ENCODE measurements around the gene XRN2. TPM values are rescaled to one million over a fixed set of nuclear protein-coding genes. Genes with fewer than 3 reads are reported as not detected.
"Not testable (repeated sequence)": the region's sequence is repeated elsewhere in the genome, so short reads cannot be mapped to it uniquely, and the experiment has no call there.

The XRN2 gene
- total RNA-seq, 1 experiment from 2014 or later = 122 TPM

- BruUV-seq (replicated peaks) = no TSS peak
- ChIA-PET CTCF (no interaction called here), POLR2A (ENCODE audit: low non-redundant PET) (no interaction called here)
- H3K36me3 ChIP-seq (ENCODE audit: insufficient read depth, low read length, poor library complexity, severe bottlenecking) = no peaks in the 10 kb centered on the region
- H3K9me3 ChIP-seq (ENCODE audit: low read depth, low read length, poor library complexity, severe bottlenecking) = peaks cover 4% of the 10 kb centered on the region
- TF ChIP-seq EZH2 (IDR thresholded peaks at IDR 0.05; ENCODE audit: borderline replicate concordance, low read depth, low read length, poor library complexity, severe bottlenecking) (no peak), CTCF (conservative IDR thresholded peaks at IDR 0.05; ENCODE audit: low read depth, low read length) (no peak)
- H3K27ac ChIP-seq (ENCODE audit: low read depth, low read length, poor library complexity, severe bottlenecking) = no peak overlapping the region
- H3K4me1 ChIP-seq (ENCODE audit: insufficient read depth, low read length, poor library complexity, severe bottlenecking) = no peaks in the 10 kb centered on the region
- peaks cover 11% of the 10 kb centered on the region for H3K27me3 ChIP-seq (replicated peaks; ENCODE audit: insufficient read depth, low read depth, low read length, poor library complexity)
- intact Hi-C loops (cut with micrococcal nuclease; ENCODE audit: unreplicated experiment) = no loop called here
- H3K4me3 ChIP-seq (ENCODE audit: low read depth, low read length, poor library complexity, severe bottlenecking) = no peak overlapping the region
- DNase-seq (ENCODE audit: low spot score) = no peak
Measured at GRCh38 chr20:21411725-21412124, 108.6 kb downstream of the XRN2 start.

GRCh38 chr20:21413996-21414395, 110.9 kb downstream of the XRN2 start:
- intact Hi-C loops (cut with micrococcal nuclease; ENCODE audit: unreplicated experiment); DNase-seq (ENCODE audit: low spot score); BruUV-seq (replicated peaks); POLR2A ChIA-PET (ENCODE audit: low non-redundant PET); H3K4me1 ChIP-seq (ENCODE audit: insufficient read depth, low read length, poor library complexity, severe bottlenecking); H3K9me3 ChIP-seq (ENCODE audit: low read depth, low read length, poor library complexity, severe bottlenecking); H3K36me3 ChIP-seq (ENCODE audit: insufficient read depth, low read length, poor library complexity, severe bottlenecking); H3K4me3 ChIP-seq (ENCODE audit: low read depth, low read length, poor library complexity, severe bottlenecking); H3K27me3 ChIP-seq (replicated peaks; ENCODE audit: insufficient read depth, low read depth, low read length, poor library complexity); H3K27ac ChIP-seq (ENCODE audit: low read depth, low read length, poor library complexity, severe bottlenecking); CTCF ChIA-PET: not testable (repeated sequence)

- H3K9me3 ChIP-seq (ENCODE audit: low read depth, low read length, poor library complexity, severe bottlenecking); intact Hi-C loops (cut with micrococcal nuclease; ENCODE audit: unreplicated experiment); CTCF ChIA-PET; H3K36me3 ChIP-seq (ENCODE audit: insufficient read depth, low read length, poor library complexity, severe bottlenecking); DNase-seq (ENCODE audit: low spot score); POLR2A ChIA-PET (ENCODE audit: low non-redundant PET); BruUV-seq (replicated peaks); H3K4me3 ChIP-seq (ENCODE audit: low read depth, low read length, poor library complexity, severe bottlenecking); H3K27ac ChIP-seq (ENCODE audit: low read depth, low read length, poor library complexity, severe bottlenecking); H3K4me1 ChIP-seq (ENCODE audit: insufficient read depth, low read length, poor library complexity, severe bottlenecking); H3K27me3 ChIP-seq (replicated peaks; ENCODE audit: insufficient read depth, low read depth, low read length, poor library complexity): not testable (repeated sequence)
Measured at GRCh38 chr20:21419147-21419546, 116.0 kb downstream of the XRN2 start.

- no peak for TF ChIP-seq EZH2 (IDR thresholded peaks at IDR 0.05; ENCODE audit: borderline replicate concordance, low read depth, low read length, poor library complexity, severe bottlenecking)
- TF ChIP-seq CTCF (conservative IDR thresholded peaks at IDR 0.05; ENCODE audit: low read depth, low read length) = no peak
- intact Hi-C loops (cut with micrococcal nuclease; ENCODE audit: unreplicated experiment) = no loop called here
- BruUV-seq (replicated peaks) = no TSS peak
- Histone ChIP-seq H3K4me1 (ENCODE audit: insufficient read depth, low read length, poor library complexity, severe bottlenecking) (no peaks in the 10 kb centered on the region), H3K27me3 (replicated peaks; ENCODE audit: insufficient read depth, low read depth, low read length, poor library complexity) (no peaks in the 10 kb centered on the region), H3K4me3 (ENCODE audit: low read depth, low read length, poor library complexity, severe bottlenecking) (no peak overlapping the region), H3K9me3 (ENCODE audit: low read depth, low read length, poor library complexity, severe bottlenecking) (peaks cover 15% of the 10 kb centered on the region), H3K27ac (ENCODE audit: low read depth, low read length, poor library complexity, severe bottlenecking) (no peak overlapping the region), H3K36me3 (ENCODE audit: insufficient read depth, low read length, poor library complexity, severe bottlenecking) (no peaks in the 10 kb centered on the region)
- DNase-seq (ENCODE audit: low spot score) = no peak
- CTCF ChIA-PET = no interaction called here
- POLR2A ChIA-PET (ENCODE audit: low non-redundant PET) = interaction anchor here (0.5 kb wide), 1 partner anchor 1031 kb away, joined by 3 read pairs; no protein-coding TSS in a partner anchor
Measured at GRCh38 chr20:21421601-21422236, 118.6 kb downstream of the XRN2 start.

- BruUV-seq (replicated peaks); intact Hi-C loops (cut with micrococcal nuclease; ENCODE audit: unreplicated experiment); CTCF ChIA-PET; H3K36me3 ChIP-seq (ENCODE audit: insufficient read depth, low read length, poor library complexity, severe bottlenecking); H3K27me3 ChIP-seq (replicated peaks; ENCODE audit: insufficient read depth, low read depth, low read length, poor library complexity); POLR2A ChIA-PET (ENCODE audit: low non-redundant PET); H3K27ac ChIP-seq (ENCODE audit: low read depth, low read length, poor library complexity, severe bottlenecking); H3K4me3 ChIP-seq (ENCODE audit: low read depth, low read length, poor library complexity, severe bottlenecking); DNase-seq (ENCODE audit: low spot score); H3K4me1 ChIP-seq (ENCODE audit: insufficient read depth, low read length, poor library complexity, severe bottlenecking): not testable (repeated sequence)
- peaks cover 15% of the 10 kb centered on the region for H3K9me3 ChIP-seq (ENCODE audit: low read depth, low read length, poor library complexity, severe bottlenecking)
Measured at GRCh38 chr20:21423712-21424111, 120.6 kb downstream of the XRN2 start.

All from A673 (cell line).